ENCODE results near the gene SV2B.

The SV2B gene

GRCh38 chr15:91252756-91253155 is 152.7 kb downstream of the SV2B start:
- H3K36me3 ChIP-seq (ENCODE audit: control insufficient read depth in 5 of 5, insufficient read depth in 5 of 5, low read length in 5 of 5), result no peaks in the 10 kb centered on the region
- H3K9me3 ChIP-seq (ENCODE audit: control insufficient read depth in 5 of 5, low read length in 5 of 5), result no peaks in the 10 kb centered on the region
- H3K27ac ChIP-seq (ENCODE audit: low read depth, low read length), result no peak overlapping the region
- peaks cover 0 to 7% (median 0%) of the 10 kb centered on the region in 5 donors for H3K27me3 ChIP-seq (ENCODE audit: control insufficient read depth in 5 of 5, insufficient read depth in 4 of 5, low read length in 5 of 5)
- peaks cover 0 to 4% (median 0%) of the 10 kb centered on the region in 5 donors for H3K4me1 ChIP-seq (ENCODE audit: control insufficient read depth in 5 of 5, insufficient read depth in 5 of 5, low read length in 5 of 5)
- H3K4me3 ChIP-seq (ENCODE audit: low read depth in 1 of 5, low read length in 5 of 5), result no peak overlapping the region
- H3K9ac ChIP-seq (ENCODE audit: low read length in 5 of 5), result no peak overlapping the region

- H3K9me3 ChIP-seq (ENCODE audit: control insufficient read depth in 5 of 5, low read length in 5 of 5), result no peaks in the 10 kb centered on the region
- peaks cover 0 to 3% (median 0%) of the 10 kb centered on the region in 5 donors for H3K36me3 ChIP-seq (ENCODE audit: control insufficient read depth in 5 of 5, insufficient read depth in 5 of 5, low read length in 5 of 5)
Measured at GRCh38 chr15:91253605-91254004, 153.5 kb downstream of the SV2B start.

GRCh38 chr15:91254766-91255165 is 154.7 kb downstream of the SV2B start:
- peaks cover 0 to 5% (median 0%) of the 10 kb centered on the region in 5 donors for H3K4me1 ChIP-seq (ENCODE audit: control insufficient read depth in 5 of 5, insufficient read depth in 5 of 5, low read length in 5 of 5)
- H3K9ac ChIP-seq (ENCODE audit: low read length in 5 of 5), result no peak overlapping the region
- no peak overlapping the region for H3K27ac ChIP-seq (ENCODE audit: low read depth, low read length)
- peaks cover 0 to 10% (median 0%) of the 10 kb centered on the region in 5 donors for H3K27me3 ChIP-seq (ENCODE audit: control insufficient read depth in 5 of 5, insufficient read depth in 4 of 5, low read length in 5 of 5)
- peaks cover 0 to 3% (median 0%) of the 10 kb centered on the region in 5 donors for H3K36me3 ChIP-seq (ENCODE audit: control insufficient read depth in 5 of 5, insufficient read depth in 5 of 5, low read length in 5 of 5)
- no peak overlapping the region for H3K4me3 ChIP-seq (ENCODE audit: low read depth in 1 of 5, low read length in 5 of 5)
- no peaks in the 10 kb centered on the region for H3K9me3 ChIP-seq (ENCODE audit: control insufficient read depth in 5 of 5, low read length in 5 of 5)

More at GRCh38 chr15:91253605-91254004, 153.5 kb downstream of the SV2B start:
- H3K27me3 ChIP-seq (ENCODE audit: control insufficient read depth in 5 of 5, insufficient read depth in 4 of 5, low read length in 5 of 5), result peaks cover 0 to 7% (median 0%) of the 10 kb centered on the region in 5 donors
- no peak overlapping the region for H3K4me3 ChIP-seq (ENCODE audit: low read depth in 1 of 5, low read length in 5 of 5)
- no peak overlapping the region for H3K9ac ChIP-seq (ENCODE audit: low read length in 5 of 5)
- peaks cover 0 to 4% (median 2%) of the 10 kb centered on the region in 5 donors for H3K4me1 ChIP-seq (ENCODE audit: control insufficient read depth in 5 of 5, insufficient read depth in 5 of 5, low read length in 5 of 5)
- no peak overlapping the region for H3K27ac ChIP-seq (ENCODE audit: low read depth, low read length)

GRCh38 chr15:91255670-91256192 is 155.7 kb downstream of the SV2B start:
- no peak overlapping the region for H3K9ac ChIP-seq (ENCODE audit: low read length in 5 of 5)
- H3K36me3 ChIP-seq (ENCODE audit: control insufficient read depth in 5 of 5, insufficient read depth in 5 of 5, low read length in 5 of 5), result peaks cover 0 to 3% (median 0%) of the 10 kb centered on the region in 5 donors
- H3K27ac ChIP-seq (ENCODE audit: low read depth, low read length), result no peak overlapping the region
- no peaks in the 10 kb centered on the region for H3K9me3 ChIP-seq (ENCODE audit: control insufficient read depth in 5 of 5, low read length in 5 of 5)
- peaks cover 0 to 5% (median 0%) of the 10 kb centered on the region in 5 donors for H3K4me1 ChIP-seq (ENCODE audit: control insufficient read depth in 5 of 5, insufficient read depth in 5 of 5, low read length in 5 of 5)
- H3K4me3 ChIP-seq (ENCODE audit: low read depth in 1 of 5, low read length in 5 of 5), result no peak overlapping the region
- H3K27me3 ChIP-seq (ENCODE audit: control insufficient read depth in 5 of 5, insufficient read depth in 4 of 5, low read length in 5 of 5), result peaks cover 0 to 10% (median 0%) of the 10 kb centered on the region in 5 donors

GRCh38 chr15:91257746-91258414 is 157.8 kb downstream of the SV2B start:
- Histone ChIP-seq H3K4me3 (ENCODE audit: low read depth in 1 of 5, low read length in 5 of 5) (no peak overlapping the region), H3K27me3 (ENCODE audit: control insufficient read depth in 5 of 5, insufficient read depth in 4 of 5, low read length in 5 of 5) (peaks cover 0 to 12% (median 0%) of the 10 kb centered on the region in 5 donors), H3K9me3 (ENCODE audit: control insufficient read depth in 5 of 5, low read length in 5 of 5) (no peaks in the 10 kb centered on the region), H3K36me3 (ENCODE audit: control insufficient read depth in 5 of 5, insufficient read depth in 5 of 5, low read length in 5 of 5) (peaks cover 0 to 5% (median 0%) of the 10 kb centered on the region in 5 donors), H3K4me1 (ENCODE audit: control insufficient read depth in 5 of 5, insufficient read depth in 5 of 5, low read length in 5 of 5) (peaks cover 0 to 5% (median 0%) of the 10 kb centered on the region in 5 donors), H3K9ac (ENCODE audit: low read length in 5 of 5) (no peak overlapping the region), H3K27ac (ENCODE audit: low read depth, low read length) (no peak overlapping the region)

- Histone ChIP-seq H3K4me3 (ENCODE audit: low read depth in 1 of 5, low read length in 5 of 5) (no peak overlapping the region), H3K4me1 (ENCODE audit: control insufficient read depth in 5 of 5, insufficient read depth in 5 of 5, low read length in 5 of 5) (peaks cover 0 to 6% (median 0%) of the 10 kb centered on the region in 5 donors), H3K9me3 (ENCODE audit: control insufficient read depth in 5 of 5, low read length in 5 of 5) (no peaks in the 10 kb centered on the region), H3K27ac (ENCODE audit: low read depth, low read length) (no peak overlapping the region), H3K36me3 (ENCODE audit: control insufficient read depth in 5 of 5, insufficient read depth in 5 of 5, low read length in 5 of 5) (peaks cover 0 to 5% (median 0%) of the 10 kb centered on the region in 5 donors), H3K9ac (ENCODE audit: low read length in 5 of 5) (no peak overlapping the region), H3K27me3 (ENCODE audit: control insufficient read depth in 5 of 5, insufficient read depth in 4 of 5, low read length in 5 of 5) (peaks cover 0 to 12% (median 0%) of the 10 kb centered on the region in 5 donors)
Measured at GRCh38 chr15:91258415-91258759, 158.3 kb downstream of the SV2B start.

GRCh38 chr15:91259077-91259476 is 159.0 kb downstream of the SV2B start:
- Histone ChIP-seq H3K27ac (ENCODE audit: low read depth, low read length) (no peak overlapping the region), H3K36me3 (ENCODE audit: control insufficient read depth in 5 of 5, insufficient read depth in 5 of 5, low read length in 5 of 5) (peaks cover 0 to 5% (median 0%) of the 10 kb centered on the region in 5 donors), H3K4me3 (ENCODE audit: low read depth in 1 of 5, low read length in 5 of 5) (no peak overlapping the region), H3K4me1 (ENCODE audit: control insufficient read depth in 5 of 5, insufficient read depth in 5 of 5, low read length in 5 of 5) (peaks cover 0 to 13% (median 6%) of the 10 kb centered on the region in 5 donors), H3K27me3 (ENCODE audit: control insufficient read depth in 5 of 5, insufficient read depth in 4 of 5, low read length in 5 of 5) (peaks cover 0 to 12% (median 0%) of the 10 kb centered on the region in 5 donors), H3K9ac (ENCODE audit: low read length in 5 of 5) (no peak overlapping the region), H3K9me3 (ENCODE audit: control insufficient read depth in 5 of 5, low read length in 5 of 5) (no peaks in the 10 kb centered on the region)

- Histone ChIP-seq H3K9ac (ENCODE audit: low read length in 5 of 5) (no peak overlapping the region), H3K27me3 (ENCODE audit: control insufficient read depth in 5 of 5, insufficient read depth in 4 of 5, low read length in 5 of 5) (peaks cover 0 to 10% (median 0%) of the 10 kb centered on the region in 5 donors), H3K4me3 (ENCODE audit: low read depth in 1 of 5, low read length in 5 of 5) (no peak overlapping the region), H3K27ac (ENCODE audit: low read depth, low read length) (no peak overlapping the region), H3K9me3 (ENCODE audit: control insufficient read depth in 5 of 5, low read length in 5 of 5) (no peaks in the 10 kb centered on the region), H3K36me3 (ENCODE audit: control insufficient read depth in 5 of 5, insufficient read depth in 5 of 5, low read length in 5 of 5) (peaks cover 0 to 5% (median 0%) of the 10 kb centered on the region in 5 donors), H3K4me1 (ENCODE audit: control insufficient read depth in 5 of 5, insufficient read depth in 5 of 5, low read length in 5 of 5) (peaks cover 0 to 28% (median 20%) of the 10 kb centered on the region in 5 donors)
Measured at GRCh38 chr15:91261345-91261744, 161.3 kb downstream of the SV2B start.

GRCh38 chr15:91263632-91264531 is 163.8 kb downstream of the SV2B start:
- Histone ChIP-seq H3K9ac (ENCODE audit: low read length in 5 of 5) (peak overlapping the region in 1 of 5 donors; percentile 4), H3K4me1 (ENCODE audit: control insufficient read depth in 5 of 5, insufficient read depth in 5 of 5, low read length in 5 of 5) (peaks cover 0 to 23% (median 20%) of the 10 kb centered on the region in 5 donors), H3K4me3 (ENCODE audit: low read depth in 1 of 5, low read length in 5 of 5) (peak overlapping the region; percentile 4 to 46 (median 14)), H3K9me3 (ENCODE audit: control insufficient read depth in 5 of 5, low read length in 5 of 5) (no peaks in the 10 kb centered on the region), H3K27me3 (ENCODE audit: control insufficient read depth in 5 of 5, insufficient read depth in 4 of 5, low read length in 5 of 5) (peaks cover 0 to 8% (median 0%) of the 10 kb centered on the region in 5 donors), H3K36me3 (ENCODE audit: control insufficient read depth in 5 of 5, insufficient read depth in 5 of 5, low read length in 5 of 5) (peaks cover 0 to 9% (median 0%) of the 10 kb centered on the region in 5 donors), H3K27ac (ENCODE audit: low read depth, low read length) (no peak overlapping the region)
